Caco-2 (cell line): ENCODE measurements around the gene HUS1. TPM values are rescaled to one million over a fixed set of nuclear protein-coding genes. Genes with fewer than 3 reads are reported as not detected.
"Not testable (repeated sequence)": the region's sequence is repeated elsewhere in the genome, so short reads cannot be mapped to it uniquely, and the experiment has no call there.

ENCODE experiments used
- BruUV-seq: library from RNA; stranded (reverse); fragments of 400-500 nt; replicated peaks from 2 replicates; lab custom pipeline; 2021; lab: Mats Ljungman, UMichigan
- CTCF ChIA-PET: fragments of 300-600 bp; sonication (Branson Sonifier 250); formaldehyde crosslinking; loops from one replicate; lab custom pipeline; 2022; ENCODE audit warnings: antibody characterized with exemption; lab: Charles Lee
- POLR2A ChIA-PET: fragments of 300-600 bp; sonication (Branson Sonifier 250); formaldehyde crosslinking; loops from one replicate; lab custom pipeline; 2022; ENCODE audit warnings: antibody characterized with exemption; lab: Charles Lee
- DNase-seq, 2 experiments: peaks; one replicate each; pipeline versions ENCODE4 v3.0.0 to v3.0.0-alpha.2; 2020 to 2022
- H3K27me3 ChIP-seq: replicated peaks from 2 replicates; pipeline ENCODE4 v1.6.0; 2011; ENCODE audit warnings: low read length; ENCODE audit not compliant: control insufficient read depth, insufficient read depth
- H3K36me3 ChIP-seq: 2 replicates; pipeline ENCODE4 v1.5.1; 2011; ENCODE audit warnings: low read length; ENCODE audit not compliant: control insufficient read depth, insufficient read depth
- H3K4me1 ChIP-seq: fragments of 250-450 bp; sonication (Bioruptor Pico); 2 replicates; pipeline ENCODE4 v1.5.1; 2020; ENCODE audit warnings: mild to moderate bottlenecking
- H3K4me3 ChIP-seq: 2 replicates; pipeline ENCODE4 v1.5.1; 2011; ENCODE audit warnings: low read depth, mild to moderate bottlenecking, control low read depth, low read length
- H3K9me3 ChIP-seq: fragments of 250-450 bp; sonication (Bioruptor Pico); 2 replicates; pipeline ENCODE4 v1.5.1; 2020; ENCODE audit warnings: mild to moderate bottlenecking, moderate library complexity
- H3K27ac Mint-ChIP-seq: one replicate; pipeline ENCODE4 v1.8.0; 2022; ENCODE audit warnings: mixed read lengths; ENCODE audit not compliant: unreplicated experiment
- H3K27me3 Mint-ChIP-seq: one replicate; pipeline ENCODE4 v1.8.0; 2022; ENCODE audit warnings: mixed read lengths; ENCODE audit not compliant: insufficient read depth, unreplicated experiment
- H3K36me3 Mint-ChIP-seq: one replicate; pipeline ENCODE4 v1.8.0; 2022; ENCODE audit warnings: mild to moderate bottlenecking, mixed read lengths; ENCODE audit not compliant: insufficient read depth, unreplicated experiment
- H3K4me1 Mint-ChIP-seq: one replicate; pipeline ENCODE4 v1.8.0; 2022; ENCODE audit warnings: low read depth, mixed read lengths; ENCODE audit not compliant: unreplicated experiment
- H3K4me3 Mint-ChIP-seq: one replicate; pipeline ENCODE4 v1.8.0; 2022; ENCODE audit warnings: mild to moderate bottlenecking, moderate library complexity, mixed read lengths; ENCODE audit not compliant: unreplicated experiment
- H3K9me3 Mint-ChIP-seq: one replicate; pipeline ENCODE4 v1.8.0; 2022; ENCODE audit warnings: mixed read lengths; ENCODE audit not compliant: unreplicated experiment
- intact Hi-C: fragments of 100-400 bp; cut with micrococcal nuclease; formaldehyde crosslinking; loops from one replicate; pipeline ENCODE4 v1.10.0; 2022; ENCODE audit not compliant: unreplicated experiment
- total RNA-seq: library from RNA; stranded (reverse); gene quantifications from 2 replicates; pipeline ENCODE4 v1.2.3, GENCODE V29; 2022
- TF ChIP-seq, protein P1 (sequence below), 2 experiments: fragments of 200-600 bp in 1 of 2; IDR thresholded peaks; 1 replicate in 1 of 2; 2 replicates in 1 of 2; pipeline versions ENCODE4 v1.5.1 to v1.8.0; 2011 to 2022; ENCODE audit warnings: antibody characterized with exemption in 1 of 2, control low read depth in 1 of 2, inconsistent platforms in 1 of 2, low read depth in 1 of 2, low read length in 1 of 2, mild to moderate bottlenecking in 1 of 2, moderate library complexity in 1 of 2; ENCODE audit not compliant: insufficient read depth in 1 of 2, severe bottlenecking in 1 of 2, unreplicated experiment in 1 of 2

Gene HUS1
- total RNA-seq, 1 experiment from 2014 or later: 32.3 TPM

DNA sequence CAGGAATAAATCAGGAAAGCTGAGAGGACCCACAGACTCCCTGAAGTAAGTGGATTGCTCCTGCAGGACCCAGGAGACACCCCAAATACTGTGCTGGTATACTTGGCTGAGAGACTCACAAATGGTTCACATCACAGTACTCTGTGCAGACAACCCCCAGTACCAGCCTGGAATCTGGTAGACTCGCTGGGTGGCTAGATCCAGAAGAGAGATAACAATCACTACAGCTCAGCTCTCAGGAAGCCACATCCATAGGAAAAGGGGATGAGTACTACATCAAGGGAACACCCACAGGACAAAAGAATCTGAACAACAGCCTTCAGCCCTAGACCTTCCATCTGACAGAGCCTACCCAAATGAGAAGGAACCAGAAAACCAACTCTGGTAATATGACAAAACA lies 62.9 kb downstream of the HUS1 start:
- H3K9me3 ChIP-seq, H3K36me3 ChIP-seq, H3K4me1 ChIP-seq, H3K4me1 Mint-ChIP-seq, H3K27me3 ChIP-seq, H3K4me3 Mint-ChIP-seq, H3K27ac Mint-ChIP-seq, intact Hi-C loops, H3K4me3 ChIP-seq, POLR2A ChIA-PET, CTCF ChIA-PET, BruUV-seq, H3K36me3 Mint-ChIP-seq, DNase-seq: not testable (repeated sequence)
- Mint-ChIP-seq H3K27me3 (peaks cover 15% of the 10 kb centered on the region), H3K9me3 (peaks cover 12% of the 10 kb centered on the region)

DNA sequence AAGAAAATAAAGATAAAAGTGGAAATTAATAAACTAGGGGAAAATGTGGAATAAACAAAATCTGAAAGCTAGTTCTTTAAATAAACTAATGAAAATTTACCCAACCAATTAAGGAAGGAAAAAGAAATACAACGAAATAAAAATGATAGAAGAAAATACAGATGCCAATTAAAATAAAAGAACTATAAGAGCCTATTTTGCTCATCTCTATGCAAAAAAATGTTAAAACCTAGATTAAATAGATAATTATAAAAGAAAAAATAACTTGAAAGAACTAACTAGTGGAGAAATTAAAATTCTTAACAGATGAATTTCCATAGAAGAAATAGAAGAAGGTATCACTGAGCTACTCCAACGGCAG lies 63.8 kb downstream of the HUS1 start:
- Mint-ChIP-seq H3K4me1 (no peaks in the 10 kb centered on the region), H3K4me3 (no peak overlapping the region), H3K36me3 (no peaks in the 10 kb centered on the region), H3K27ac (no peak overlapping the region), H3K9me3 (peaks cover 8% of the 10 kb centered on the region), H3K27me3 (peaks cover 15% of the 10 kb centered on the region)
- POLR2A ChIA-PET: no interaction called here
- intact Hi-C loops: no loop called here
- H3K36me3 ChIP-seq: no peaks in the 10 kb centered on the region
- TF ChIP-seq, protein P1, sequence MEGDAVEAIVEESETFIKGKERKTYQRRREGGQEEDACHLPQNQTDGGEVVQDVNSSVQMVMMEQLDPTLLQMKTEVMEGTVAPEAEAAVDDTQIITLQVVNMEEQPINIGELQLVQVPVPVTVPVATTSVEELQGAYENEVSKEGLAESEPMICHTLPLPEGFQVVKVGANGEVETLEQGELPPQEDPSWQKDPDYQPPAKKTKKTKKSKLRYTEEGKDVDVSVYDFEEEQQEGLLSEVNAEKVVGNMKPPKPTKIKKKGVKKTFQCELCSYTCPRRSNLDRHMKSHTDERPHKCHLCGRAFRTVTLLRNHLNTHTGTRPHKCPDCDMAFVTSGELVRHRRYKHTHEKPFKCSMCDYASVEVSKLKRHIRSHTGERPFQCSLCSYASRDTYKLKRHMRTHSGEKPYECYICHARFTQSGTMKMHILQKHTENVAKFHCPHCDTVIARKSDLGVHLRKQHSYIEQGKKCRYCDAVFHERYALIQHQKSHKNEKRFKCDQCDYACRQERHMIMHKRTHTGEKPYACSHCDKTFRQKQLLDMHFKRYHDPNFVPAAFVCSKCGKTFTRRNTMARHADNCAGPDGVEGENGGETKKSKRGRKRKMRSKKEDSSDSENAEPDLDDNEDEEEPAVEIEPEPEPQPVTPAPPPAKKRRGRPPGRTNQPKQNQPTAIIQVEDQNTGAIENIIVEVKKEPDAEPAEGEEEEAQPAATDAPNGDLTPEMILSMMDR (IDR thresholded peaks at IDR 0.05; ENCODE audit: insufficient read depth in 1 of 2, low read depth in 1 of 2, low read length in 1 of 2, severe bottlenecking in 1 of 2, unreplicated experiment in 1 of 2): no peak
- no TSS peak for BruUV-seq
- DNase-seq: no peak
- H3K27me3 ChIP-seq: no peaks in the 10 kb centered on the region
- H3K4me1 ChIP-seq: no peaks in the 10 kb centered on the region; the same call in 1 of the 2 replicates
- peaks cover 3% of the 10 kb centered on the region; the same call in 1 of the 2 replicates for H3K9me3 ChIP-seq
- CTCF ChIA-PET: interaction anchor here (1.4 kb wide), 1 partner anchor 24 kb away, joined by 3 read pairs; no protein-coding TSS in a partner anchor
- H3K4me3 ChIP-seq: no peak overlapping the region

DNA sequence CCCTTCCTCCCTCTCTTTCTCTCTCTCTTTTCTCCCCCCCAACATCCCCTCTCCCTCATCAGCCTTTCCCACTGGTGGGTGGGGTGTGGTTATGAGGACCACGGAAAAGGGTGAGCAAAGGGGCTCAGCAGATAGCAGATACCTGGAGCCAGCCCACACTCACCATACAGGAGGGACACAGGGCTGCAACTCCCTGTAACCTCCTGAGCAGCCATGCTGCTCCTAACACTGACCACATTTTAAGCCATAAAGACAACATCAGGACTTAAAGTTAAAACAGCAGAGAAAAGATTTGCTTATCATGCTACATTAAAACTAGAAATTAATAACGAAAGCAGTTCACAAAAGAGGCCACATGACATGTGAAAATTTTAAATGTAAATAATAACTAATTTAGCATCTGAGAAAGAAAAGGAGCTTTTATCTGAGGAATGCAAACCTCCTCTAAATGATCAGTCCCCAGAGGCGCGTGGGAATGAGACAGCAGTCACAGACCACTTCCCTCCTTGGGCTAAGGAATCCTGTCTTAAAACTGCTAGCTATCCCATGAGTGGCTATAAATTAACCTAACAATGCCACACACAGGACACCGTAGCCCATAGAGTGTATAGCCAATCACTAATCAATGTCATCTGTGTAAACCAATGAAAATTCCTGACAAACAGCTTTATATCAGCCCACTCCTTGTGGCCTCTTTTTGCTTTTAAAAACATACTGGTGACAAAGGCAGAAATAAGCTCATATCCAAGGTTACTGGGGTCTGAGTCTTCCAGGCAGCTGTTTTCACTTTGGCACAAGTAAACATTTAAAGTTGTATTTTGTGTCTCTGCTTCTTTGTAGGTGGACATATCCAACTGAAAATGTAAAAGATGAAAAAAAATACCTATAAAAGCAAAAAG lies 64.4 kb downstream of the HUS1 start:
- H3K4me3 ChIP-seq: no peak overlapping the region
- no peaks in the 10 kb centered on the region; the same call in 1 of the 2 replicates for H3K4me1 ChIP-seq
- no TSS peak for BruUV-seq
- no peaks in the 10 kb centered on the region for H3K36me3 ChIP-seq
- POLR2A ChIA-PET: no interaction called here
- no peak for DNase-seq
- H3K36me3 Mint-ChIP-seq: no peaks in the 10 kb centered on the region
- no peaks in the 10 kb centered on the region for H3K4me1 Mint-ChIP-seq
- H3K9me3 ChIP-seq: peaks cover 3% of the 10 kb centered on the region; the same call in 1 of the 2 replicates
- TF ChIP-seq, protein P1 (IDR thresholded peaks at IDR 0.05; ENCODE audit: insufficient read depth in 1 of 2, low read depth in 1 of 2, low read length in 1 of 2, severe bottlenecking in 1 of 2, unreplicated experiment in 1 of 2): no peak
- H3K9me3 Mint-ChIP-seq: peaks cover 2% of the 10 kb centered on the region
- H3K4me3 Mint-ChIP-seq: no peak overlapping the region
- CTCF ChIA-PET: interaction anchor here (1.4 kb wide), 1 partner anchor 24 kb away, joined by 3 read pairs; no protein-coding TSS in a partner anchor
- H3K27me3 Mint-ChIP-seq: peaks cover 15% of the 10 kb centered on the region
- H3K27me3 ChIP-seq: no peaks in the 10 kb centered on the region
- H3K27ac Mint-ChIP-seq: no peak overlapping the region
- intact Hi-C loops: no loop called here

Other genes starting within 250 kb of the HUS1 start
- gene PKD1L1, start 31.1 kb downstream of the HUS1 start, total RNA-seq: 0.25 and 0.28 TPM in 2 replicates
- gene SUN3, start 49.5 kb upstream of the HUS1 start, total RNA-seq: not detected in 2 replicates
- gene C7orf57, start 55.9 kb upstream of the HUS1 start, total RNA-seq: not detected in 2 replicates
- 18.7 and 20.6 TPM in 2 replicates for gene UPP1, start 109.7 kb upstream of the HUS1 start, total RNA-seq
- gene ABCA13, start 191.8 kb upstream of the HUS1 start, total RNA-seq: 0.07 and 0.09 TPM in 2 replicates